ENCODE data around the gene ATOH7. TPM values are rescaled to one million over a fixed set of nuclear protein-coding genes. Genes with fewer than 3 reads are reported as not detected.
"Not testable (repeated sequence)": the region's sequence is repeated elsewhere in the genome, so short reads cannot be mapped to it uniquely, and the experiment has no call there.

The ATOH7 gene
- total RNA-seq, 2 experiments from 2014 or later: not detected

DNA sequence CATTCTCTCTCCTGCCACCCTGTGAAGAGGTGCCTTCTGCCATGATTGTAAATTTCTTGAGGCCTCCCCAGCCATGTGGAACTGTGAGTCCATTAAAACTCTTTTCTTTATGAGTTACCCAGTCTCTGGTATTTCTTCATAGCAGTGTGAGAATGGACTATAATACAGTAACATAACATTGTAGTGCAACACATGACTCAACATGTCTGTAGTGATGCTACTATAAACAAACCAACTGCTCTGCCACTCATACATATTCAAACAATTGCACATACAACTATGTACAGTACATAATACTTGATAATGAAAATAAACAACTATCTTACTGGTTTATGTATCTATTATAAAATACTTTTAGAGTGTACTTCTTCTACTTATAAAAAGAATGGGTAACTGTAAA, 7.1 kb downstream of the ATOH7 start:
- DNase-seq (no peak), ATAC-seq (ENCODE audit: low read depth) (no peak)
- H3K27me3 Mint-ChIP-seq: peaks cover 23% of the 10 kb centered on the region
- no peaks in the 10 kb centered on the region for H3K36me3 Mint-ChIP-seq
- no peak overlapping the region for H3K4me3 Mint-ChIP-seq
- POLR2A ChIA-PET: no interaction called here
- no peak overlapping the region for H3K27ac Mint-ChIP-seq
- no peaks in the 10 kb centered on the region for H3K4me1 Mint-ChIP-seq
- H3K9me3 Mint-ChIP-seq: no peaks in the 10 kb centered on the region

DNA sequence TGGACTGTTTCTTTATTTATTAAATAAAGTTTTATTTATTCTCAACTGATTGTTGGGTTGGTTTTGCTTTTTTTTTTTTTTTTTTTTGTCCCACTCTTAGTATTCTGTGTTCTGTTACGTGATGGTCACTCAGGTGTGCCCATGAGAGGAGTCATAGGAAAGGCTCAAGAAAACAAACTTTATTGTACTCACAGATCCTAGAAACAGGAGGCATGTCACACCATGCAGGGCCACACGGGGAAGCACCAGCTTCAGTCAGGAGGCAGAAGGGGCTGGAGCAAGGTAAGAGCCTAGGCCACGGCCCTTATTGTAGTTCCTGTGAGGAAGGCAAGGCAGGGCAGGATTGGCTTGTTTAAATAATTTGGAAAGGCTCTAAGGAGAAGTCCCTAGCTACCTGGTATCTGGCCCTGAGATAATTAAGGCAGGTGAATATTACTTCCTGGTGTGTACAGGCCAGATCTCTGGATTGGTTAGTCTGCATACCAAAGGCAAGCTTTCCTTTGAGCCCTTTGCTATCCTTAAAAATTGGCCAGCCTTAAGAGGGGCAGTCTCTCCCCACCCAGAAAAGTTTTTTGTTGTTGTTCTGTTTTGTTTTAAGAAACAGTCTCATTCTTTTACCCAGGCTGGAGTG, 8.3 kb downstream of the ATOH7 start:
- H3K9me3 Mint-ChIP-seq: no peaks in the 10 kb centered on the region
- no peaks in the 10 kb centered on the region for H3K36me3 Mint-ChIP-seq
- H3K27ac Mint-ChIP-seq: no peak overlapping the region
- POLR2A ChIA-PET: no interaction called here
- ATAC-seq (ENCODE audit: low read depth): no peak
- DNase-seq: no peak
- peaks cover 11% of the 10 kb centered on the region for H3K27me3 Mint-ChIP-seq
- no peaks in the 10 kb centered on the region for H3K4me1 Mint-ChIP-seq
- H3K4me3 Mint-ChIP-seq: no peak overlapping the region

DNA sequence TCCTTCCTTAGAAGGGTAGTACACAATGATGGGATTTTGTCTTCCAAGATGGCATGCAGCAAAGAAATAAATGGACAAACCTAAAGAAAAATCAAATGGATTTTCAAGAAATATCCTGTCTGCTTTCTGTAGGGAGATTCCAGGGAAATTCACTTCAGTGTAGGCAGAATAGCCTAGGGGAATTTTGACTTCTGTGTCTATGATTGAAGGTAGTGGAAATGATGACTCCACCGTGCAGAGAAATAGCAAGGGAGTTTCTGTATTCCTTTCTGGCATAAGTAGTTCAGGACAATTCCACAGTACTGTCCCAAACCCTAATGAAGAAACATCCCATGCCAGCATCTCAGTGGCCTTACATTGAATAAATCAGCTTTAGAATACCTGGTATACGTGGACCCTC, 9.5 kb downstream of the ATOH7 start:
- H3K27me3 Mint-ChIP-seq: peaks cover 6% of the 10 kb centered on the region
- H3K4me3 Mint-ChIP-seq: no peak overlapping the region
- H3K27ac Mint-ChIP-seq: no peak overlapping the region
- no peaks in the 10 kb centered on the region for H3K36me3 Mint-ChIP-seq
- DNase-seq (no peak), ATAC-seq (ENCODE audit: low read depth) (no peak)
- no peaks in the 10 kb centered on the region for H3K4me1 Mint-ChIP-seq
- no peaks in the 10 kb centered on the region for H3K9me3 Mint-ChIP-seq
- POLR2A ChIA-PET: interaction anchor here (0.7 kb wide), 1 partner anchor 134 kb away, joined by 5 read pairs; no protein-coding TSS in a partner anchor

DNA sequence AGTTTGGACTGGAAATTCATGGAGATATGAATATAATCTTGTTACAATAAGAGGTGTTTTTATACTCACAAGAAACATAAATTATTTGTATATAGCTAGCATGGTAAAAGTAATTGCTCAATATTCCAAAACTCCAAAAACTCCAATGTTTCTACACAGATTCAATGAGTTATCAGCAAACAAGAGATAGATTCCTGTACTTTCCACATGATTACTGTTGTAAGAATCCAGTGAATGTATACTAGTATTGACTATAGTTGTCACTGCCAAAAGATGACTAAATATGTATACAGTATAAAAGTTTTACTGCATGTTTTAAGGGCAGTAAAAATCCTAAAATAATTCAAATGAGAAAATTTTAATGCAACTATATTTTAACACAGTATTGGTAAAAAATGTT, 10.7 kb downstream of the ATOH7 start:
- no peak for DNase-seq
- no peak overlapping the region for H3K4me3 Mint-ChIP-seq
- no peak overlapping the region for H3K27ac Mint-ChIP-seq
- ATAC-seq (ENCODE audit: low read depth): no peak
- no peaks in the 10 kb centered on the region for H3K4me1 Mint-ChIP-seq
- POLR2A ChIA-PET: no interaction called here
- H3K27me3 Mint-ChIP-seq: peaks cover 3% of the 10 kb centered on the region
- H3K36me3 Mint-ChIP-seq: no peaks in the 10 kb centered on the region
- no peaks in the 10 kb centered on the region for H3K9me3 Mint-ChIP-seq

DNA sequence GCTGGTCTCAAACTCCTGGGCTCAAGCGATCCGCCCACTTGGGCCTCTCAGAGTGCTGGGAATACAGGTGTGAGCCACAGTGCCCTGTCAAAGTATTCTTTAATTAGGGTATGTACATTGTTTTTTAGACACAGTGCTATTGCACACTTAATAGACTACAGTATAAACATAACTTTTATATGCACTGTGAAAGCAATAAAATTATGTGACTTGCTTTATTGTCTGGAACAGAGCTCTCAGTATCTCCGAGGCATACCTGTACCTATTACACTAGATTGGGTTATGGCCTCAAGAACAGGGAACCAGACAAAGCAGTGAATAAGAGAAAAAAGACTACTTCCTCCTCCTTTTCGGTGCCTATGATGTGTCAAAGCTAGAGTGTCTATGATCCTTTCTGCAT, 13.1 kb downstream of the ATOH7 start:
- POLR2A ChIA-PET: no interaction called here
- no peaks in the 10 kb centered on the region for H3K4me1 Mint-ChIP-seq
- ATAC-seq (ENCODE audit: low read depth): no peak
- H3K27ac Mint-ChIP-seq: no peak overlapping the region
- no peaks in the 10 kb centered on the region for H3K36me3 Mint-ChIP-seq
- H3K27me3 Mint-ChIP-seq: peaks cover 3% of the 10 kb centered on the region
- H3K9me3 Mint-ChIP-seq: no peaks in the 10 kb centered on the region
- no peak for DNase-seq
- no peak overlapping the region for H3K4me3 Mint-ChIP-seq

DNA sequence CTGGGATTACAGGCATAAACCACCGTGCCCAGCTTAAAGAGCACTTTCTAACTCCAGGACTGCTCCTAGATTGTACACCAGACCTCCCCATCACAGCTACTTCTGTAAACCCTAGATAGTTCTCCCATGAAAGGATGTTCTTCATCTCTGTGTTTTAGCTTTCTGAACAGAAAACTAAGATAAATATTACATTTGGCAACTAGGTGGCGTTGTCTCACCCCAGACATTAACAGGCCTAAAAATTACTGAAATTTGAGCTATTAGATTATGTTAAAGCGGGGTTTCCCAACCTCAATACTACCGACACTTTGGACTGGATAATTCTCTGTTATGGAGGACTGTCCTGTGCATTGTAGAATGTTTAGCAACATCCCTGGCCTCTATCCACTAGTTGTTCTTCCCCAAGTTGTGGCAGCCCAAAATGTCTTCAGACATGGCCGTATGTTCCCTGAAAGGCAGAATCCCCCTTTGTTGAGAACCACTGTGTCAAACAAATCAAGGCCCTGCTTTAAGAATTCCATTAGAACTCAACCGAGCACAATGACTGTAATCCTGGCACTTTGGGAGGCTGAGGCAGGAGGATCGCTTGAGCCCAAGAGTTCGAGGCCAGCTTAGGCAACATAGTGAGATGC, 19.1 kb downstream of the ATOH7 start:
- DNase-seq (no peak), ATAC-seq (ENCODE audit: low read depth) (no peak)
- POLR2A ChIA-PET: interaction anchor here (0.6 to 1.1 kb wide), 3 partner anchors 120 to 611 kb away, joined by 3 to 5 read pairs (median 4); partner anchors contain the start of genes HNRNPH3 and PBLD
- H3K27me3 Mint-ChIP-seq: peaks cover 17% of the 10 kb centered on the region
- no peak overlapping the region for H3K27ac Mint-ChIP-seq
- no peaks in the 10 kb centered on the region for H3K9me3 Mint-ChIP-seq
- no peaks in the 10 kb centered on the region for H3K36me3 Mint-ChIP-seq
- H3K4me1 Mint-ChIP-seq: no peaks in the 10 kb centered on the region
- no peak overlapping the region for H3K4me3 Mint-ChIP-seq

DNA sequence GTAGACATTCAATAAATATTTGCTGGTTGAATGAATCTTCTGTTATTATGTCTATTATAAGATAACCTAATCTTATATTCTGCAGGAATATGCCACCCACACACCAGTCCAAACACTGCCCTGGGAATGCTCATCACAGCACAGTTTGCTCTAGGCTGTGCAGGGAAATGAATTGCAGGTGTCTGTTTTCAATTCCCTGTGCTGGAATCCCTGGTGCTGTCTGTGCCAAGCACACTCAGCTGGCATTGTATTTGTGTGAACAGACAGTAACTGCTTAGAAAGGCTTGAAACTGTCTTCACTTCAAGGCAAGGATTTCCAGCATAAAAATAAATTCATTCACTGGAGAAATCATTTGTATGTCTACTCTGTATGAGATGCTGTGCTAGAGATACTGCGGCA, 20.2 kb downstream of the ATOH7 start:
- no peaks in the 10 kb centered on the region for H3K36me3 Mint-ChIP-seq
- POLR2A ChIA-PET: no interaction called here
- no peak for ATAC-seq (ENCODE audit: low read depth)
- DNase-seq: no peak
- H3K27me3 Mint-ChIP-seq: peaks cover 20% of the 10 kb centered on the region
- no peaks in the 10 kb centered on the region for H3K9me3 Mint-ChIP-seq
- no peak overlapping the region for H3K27ac Mint-ChIP-seq
- H3K4me3 Mint-ChIP-seq: no peak overlapping the region
- no peaks in the 10 kb centered on the region for H3K4me1 Mint-ChIP-seq

DNA sequence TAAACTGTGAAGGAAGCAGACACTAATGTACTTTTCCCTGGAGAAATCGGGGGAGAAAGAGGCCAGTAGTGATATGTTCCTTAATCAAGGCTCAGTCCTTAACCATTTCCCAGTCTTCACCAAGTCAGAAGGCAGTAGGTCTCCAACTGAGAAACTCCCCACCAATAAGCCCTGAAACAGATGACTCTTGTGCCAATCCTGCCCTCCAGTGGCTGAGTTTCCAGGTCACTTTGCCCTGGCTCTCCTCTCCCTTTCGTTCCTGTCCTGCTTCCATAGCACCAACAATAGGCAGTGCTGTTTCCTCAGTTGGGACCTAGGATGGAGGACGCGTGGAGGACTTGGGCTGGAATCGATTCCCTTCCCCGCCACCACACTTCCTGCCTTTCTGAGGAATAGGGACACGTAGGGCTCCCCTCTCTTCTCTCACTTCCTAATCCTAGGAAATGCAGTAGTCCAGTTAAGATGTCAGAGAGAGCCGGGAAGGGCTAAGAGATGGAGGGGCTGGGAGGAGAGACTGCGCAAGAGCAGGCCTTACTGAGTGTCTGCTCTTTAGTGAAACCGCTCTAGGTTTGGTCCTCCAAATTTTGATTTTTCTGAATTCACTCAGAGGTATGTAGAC, 23.4 kb downstream of the ATOH7 start:
- Mint-ChIP-seq H3K4me1 (peaks cover 1% of the 10 kb centered on the region), H3K9me3 (no peaks in the 10 kb centered on the region), H3K27ac (no peak overlapping the region), H3K36me3 (no peaks in the 10 kb centered on the region), H3K4me3 (no peak overlapping the region), H3K27me3 (peaks cover 22% of the 10 kb centered on the region)
- ATAC-seq (ENCODE audit: low read depth): no peak
- DNase-seq: no peak
- POLR2A ChIA-PET: no interaction called here

DNA sequence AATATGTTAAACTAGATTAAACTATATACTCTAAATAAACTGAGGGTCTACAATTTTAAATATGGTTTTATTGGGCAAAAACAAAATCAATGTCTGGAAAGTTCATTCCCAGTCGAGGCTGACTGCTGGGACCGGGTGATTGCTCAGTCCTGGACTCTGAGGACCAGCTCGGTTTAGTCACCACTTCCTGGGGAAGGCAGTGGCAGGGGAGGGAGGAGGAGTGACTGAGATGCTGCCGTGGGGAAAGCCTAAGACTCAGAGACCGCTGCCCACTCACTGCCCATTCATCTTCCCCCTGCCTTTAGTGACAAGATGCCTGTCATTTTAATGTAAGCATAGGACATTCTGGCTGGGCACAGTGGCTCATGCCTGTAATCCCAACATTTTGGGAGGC, 29.0 kb downstream of the ATOH7 start:
- no peak for DNase-seq
- no peak for ATAC-seq (ENCODE audit: low read depth)
- Mint-ChIP-seq H3K4me1 (peaks cover 5% of the 10 kb centered on the region), H3K9me3 (no peaks in the 10 kb centered on the region), H3K36me3 (no peaks in the 10 kb centered on the region), H3K4me3 (no peak overlapping the region), H3K27me3 (peaks cover 23% of the 10 kb centered on the region), H3K27ac (no peak overlapping the region)
- POLR2A ChIA-PET: no interaction called here

DNA sequence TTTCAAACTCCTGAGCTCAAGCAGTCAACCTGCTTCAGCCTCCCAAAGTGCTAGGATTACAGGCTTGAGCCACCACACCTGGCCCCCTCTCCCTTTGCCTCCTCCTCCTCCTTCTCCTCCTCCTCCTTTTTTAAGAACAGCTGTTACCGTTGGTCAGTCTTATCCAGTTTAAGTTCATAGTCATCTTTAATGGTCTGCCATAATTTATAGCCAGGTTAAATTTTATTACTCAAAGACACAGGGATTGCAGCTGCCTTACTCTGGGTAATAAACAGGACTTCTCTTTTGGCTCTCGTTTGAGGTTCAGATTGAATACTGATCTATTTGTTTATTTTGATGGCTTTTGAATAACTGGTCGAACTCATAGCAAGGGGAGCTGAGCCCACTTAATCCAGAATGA, 35.2 kb downstream of the ATOH7 start:
- POLR2A ChIA-PET: no interaction called here
- Mint-ChIP-seq H3K27me3 (peaks cover 56% of the 10 kb centered on the region), H3K4me1 (no peaks in the 10 kb centered on the region), H3K27ac (no peak overlapping the region), H3K36me3 (no peaks in the 10 kb centered on the region), H3K4me3 (no peak overlapping the region), H3K9me3 (no peaks in the 10 kb centered on the region)
- ATAC-seq (ENCODE audit: low read depth) (no peak), DNase-seq (no peak)

DNA sequence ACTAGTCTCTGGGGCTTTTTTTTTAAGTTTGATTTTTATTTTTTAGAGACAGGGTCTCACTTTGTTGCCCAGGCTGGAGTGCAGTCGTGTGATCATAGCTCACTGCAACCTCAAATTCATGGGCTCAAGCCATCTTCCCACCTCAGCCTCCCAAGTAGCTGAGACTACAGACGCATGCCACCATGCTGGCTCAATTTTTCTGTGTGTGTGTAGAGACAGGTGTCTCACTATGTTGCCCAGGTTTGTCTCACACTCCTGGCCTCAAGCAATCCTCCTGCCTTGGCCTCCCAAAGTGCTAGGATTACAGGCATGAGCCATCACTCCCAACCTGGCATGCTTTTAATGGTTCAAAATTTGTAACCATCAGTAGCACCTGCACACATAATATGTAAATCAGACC, 36.1 kb downstream of the ATOH7 start:
- H3K9me3 Mint-ChIP-seq; DNase-seq; H3K36me3 Mint-ChIP-seq; H3K27ac Mint-ChIP-seq; ATAC-seq (ENCODE audit: low read depth); H3K4me1 Mint-ChIP-seq; H3K4me3 Mint-ChIP-seq; POLR2A ChIA-PET: not testable (repeated sequence)
- peaks cover 63% of the 10 kb centered on the region for H3K27me3 Mint-ChIP-seq

DNA sequence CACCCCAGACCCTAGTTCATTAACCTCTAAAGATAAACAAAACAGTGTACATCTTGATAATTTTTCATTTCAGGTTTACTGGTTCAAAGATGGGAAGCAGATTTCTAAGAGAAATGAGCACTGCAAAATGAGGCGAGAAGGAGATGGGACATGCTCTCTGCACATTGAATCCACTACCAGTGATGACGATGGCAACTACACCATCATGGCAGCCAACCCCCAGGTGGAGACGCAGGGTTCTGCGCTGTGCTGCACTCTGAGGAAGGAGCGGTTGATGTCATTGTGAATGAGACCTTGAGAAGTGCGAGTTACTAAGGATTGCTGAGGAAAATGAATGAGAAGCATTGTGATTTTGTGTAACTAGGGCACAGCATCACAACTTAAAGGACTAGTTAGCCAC, 37.6 kb downstream of the ATOH7 start:
- H3K27me3 Mint-ChIP-seq: peaks cover 56% of the 10 kb centered on the region
- ATAC-seq (ENCODE audit: low read depth): no peak

DNA sequence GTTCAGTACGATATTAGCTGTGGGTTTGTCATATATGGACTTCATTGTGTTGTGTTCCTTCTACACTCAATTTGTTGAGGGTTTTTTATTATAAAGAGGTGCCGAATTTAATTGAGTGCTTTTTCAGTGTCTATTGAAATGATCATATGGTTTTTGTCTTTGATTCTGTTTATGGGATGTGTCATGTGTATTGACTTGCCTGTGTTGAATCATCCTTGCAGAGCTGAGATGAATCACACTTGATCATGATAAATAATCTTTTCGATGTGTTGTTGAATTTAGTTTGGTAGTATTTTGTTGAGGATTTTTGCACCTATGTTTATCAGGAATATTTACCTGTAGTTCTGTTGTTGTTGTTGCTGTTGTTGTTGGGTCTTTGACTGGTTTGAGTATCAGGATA, 39.8 kb downstream of the ATOH7 start:
- Mint-ChIP-seq H3K4me1 (no peaks in the 10 kb centered on the region), H3K27me3 (peaks cover 50% of the 10 kb centered on the region), H3K27ac (no peak overlapping the region), H3K9me3 (no peaks in the 10 kb centered on the region), H3K36me3 (no peaks in the 10 kb centered on the region), H3K4me3 (no peak overlapping the region)
- DNase-seq (no peak), ATAC-seq (ENCODE audit: low read depth) (no peak)
- POLR2A ChIA-PET: no interaction called here

More for the DNA sequence above, 37.6 kb downstream of the ATOH7 start:
- Mint-ChIP-seq H3K4me3 (no peak overlapping the region), H3K27ac (no peak overlapping the region), H3K36me3 (no peaks in the 10 kb centered on the region), H3K9me3 (no peaks in the 10 kb centered on the region), H3K4me1 (no peaks in the 10 kb centered on the region)
- POLR2A ChIA-PET: no interaction called here
- no peak for DNase-seq

DNA sequence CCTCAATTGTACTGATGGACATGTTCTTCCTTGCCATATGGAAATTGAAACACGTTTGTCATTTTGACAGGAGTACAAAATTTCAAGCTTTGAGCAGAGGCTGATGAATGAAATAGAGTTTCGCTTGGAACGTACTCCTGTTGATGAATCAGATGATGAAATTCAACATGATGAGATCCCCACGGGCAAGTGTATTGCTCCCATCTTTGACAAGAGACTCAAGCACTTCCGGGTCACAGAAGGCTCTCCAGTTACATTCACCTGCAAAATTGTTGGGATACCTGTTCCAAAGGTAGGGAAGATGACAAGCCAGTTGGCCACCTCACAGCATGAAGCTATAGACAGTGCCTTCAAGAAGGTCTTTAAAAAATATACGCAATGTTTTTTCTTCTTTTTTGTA, 43.1 kb downstream of the ATOH7 start:
- ATAC-seq (ENCODE audit: low read depth): no peak
- no peaks in the 10 kb centered on the region for H3K36me3 Mint-ChIP-seq
- H3K4me1 Mint-ChIP-seq: no peaks in the 10 kb centered on the region
- H3K27me3 Mint-ChIP-seq: peaks cover 47% of the 10 kb centered on the region
- H3K4me3 Mint-ChIP-seq: no peak overlapping the region
- DNase-seq: no peak
- POLR2A ChIA-PET: no interaction called here
- H3K9me3 Mint-ChIP-seq: no peaks in the 10 kb centered on the region
- no peak overlapping the region for H3K27ac Mint-ChIP-seq

Measured in activated naive CD8-positive, alpha-beta T cell treated with anti-CD3 and anti-CD28 coated beads, Interleukin-2, amount 10 ng/mL, durations not matched to agents 7 days and 5 days (primary cell).